ENCODE results near the gene ASIC4. TPM values are rescaled to one million over a fixed set of nuclear protein-coding genes. Genes with fewer than 3 reads are reported as not detected.

ASIC4 gene
- polyA plus RNA-seq, 3 donors, result not detected

DNA sequence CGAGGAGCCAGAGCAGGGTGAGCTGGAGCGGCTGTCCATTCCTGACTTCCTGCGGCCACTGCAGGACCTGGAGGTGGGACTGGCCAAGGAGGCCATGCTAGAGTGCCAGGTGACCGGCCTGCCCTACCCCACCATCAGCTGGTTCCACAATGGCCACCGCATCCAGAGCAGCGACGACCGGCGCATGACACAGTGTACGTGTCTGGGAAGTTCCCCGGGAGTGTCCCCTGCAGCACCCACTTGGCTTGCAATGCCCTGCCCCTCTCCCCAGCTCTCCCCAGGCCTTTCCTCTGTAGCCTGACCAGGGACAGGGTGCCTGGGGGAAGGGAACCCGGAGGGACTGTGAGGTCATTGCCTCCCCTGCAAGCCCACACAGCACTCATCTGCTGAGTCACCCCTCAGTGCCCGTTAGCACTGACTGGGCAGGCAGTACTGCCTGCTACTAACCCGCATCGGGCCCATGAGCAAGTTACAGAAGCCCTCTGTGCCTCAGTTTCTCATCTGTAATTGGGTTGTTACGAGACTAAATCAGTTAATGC is 45.0 kb upstream of the ASIC4 start:
- Mint-ChIP-seq H3K9me3 (peaks cover 0 to 2% (median 0%) of the 10 kb centered on the region in 7 donors), H3K27ac (no peak overlapping the region), H3K27me3 (ENCODE audit: low read depth in 3 of 3) (peaks cover 3 to 6% (median 5%) of the 10 kb centered on the region in 3 donors), H3K4me1 (no peaks in the 10 kb centered on the region), H3K4me3 (no peak overlapping the region), H3K36me3 (no peaks in the 10 kb centered on the region)
- no peaks in the 10 kb centered on the region for H3K9me3 ChIP-seq (replicated peaks in 1 of 2; ENCODE audit: control insufficient read depth in 1 of 2, insufficient read depth in 1 of 2, low read length in 2 of 2)
- no peaks in the 10 kb centered on the region for H4K20me1 ChIP-seq (ENCODE audit: insufficient read depth, low read length)
- H3K4me2 ChIP-seq (replicated peaks; ENCODE audit: extremely low read depth, low read length, poor library complexity, severe bottlenecking), result no peak overlapping the region
- H3K9ac ChIP-seq (ENCODE audit: insufficient read depth, low read length, poor library complexity, severe bottlenecking), result no peak overlapping the region
- H3K4me1 ChIP-seq (ENCODE audit: control insufficient read depth in 1 of 2, insufficient read depth in 2 of 2, low read length in 2 of 2), result no peaks in the 10 kb centered on the region
- TF ChIP-seq, protein P1, sequence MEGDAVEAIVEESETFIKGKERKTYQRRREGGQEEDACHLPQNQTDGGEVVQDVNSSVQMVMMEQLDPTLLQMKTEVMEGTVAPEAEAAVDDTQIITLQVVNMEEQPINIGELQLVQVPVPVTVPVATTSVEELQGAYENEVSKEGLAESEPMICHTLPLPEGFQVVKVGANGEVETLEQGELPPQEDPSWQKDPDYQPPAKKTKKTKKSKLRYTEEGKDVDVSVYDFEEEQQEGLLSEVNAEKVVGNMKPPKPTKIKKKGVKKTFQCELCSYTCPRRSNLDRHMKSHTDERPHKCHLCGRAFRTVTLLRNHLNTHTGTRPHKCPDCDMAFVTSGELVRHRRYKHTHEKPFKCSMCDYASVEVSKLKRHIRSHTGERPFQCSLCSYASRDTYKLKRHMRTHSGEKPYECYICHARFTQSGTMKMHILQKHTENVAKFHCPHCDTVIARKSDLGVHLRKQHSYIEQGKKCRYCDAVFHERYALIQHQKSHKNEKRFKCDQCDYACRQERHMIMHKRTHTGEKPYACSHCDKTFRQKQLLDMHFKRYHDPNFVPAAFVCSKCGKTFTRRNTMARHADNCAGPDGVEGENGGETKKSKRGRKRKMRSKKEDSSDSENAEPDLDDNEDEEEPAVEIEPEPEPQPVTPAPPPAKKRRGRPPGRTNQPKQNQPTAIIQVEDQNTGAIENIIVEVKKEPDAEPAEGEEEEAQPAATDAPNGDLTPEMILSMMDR (IDR thresholded peaks at IDR 0.05), result no peak
- no peak overlapping the region for H2AFZ ChIP-seq (ENCODE audit: insufficient read depth, low read depth, low read length, poor library complexity, severe bottlenecking)
- 91% methylated on average over 13 of the region's 16 CpGs for WGBS (ENCODE audit: insufficient coverage)
- no peaks in the 10 kb centered on the region for H3K79me2 ChIP-seq (ENCODE audit: insufficient read depth, low read length)
- H3K4me3 ChIP-seq (replicated peaks in 1 of 3; ENCODE audit: low read depth in 2 of 3, low read length in 3 of 3), result no peak overlapping the region
- no peak overlapping the region for H3K27ac ChIP-seq (ENCODE audit: low read depth in 1 of 2, low read length in 2 of 2)
- H3K27me3 ChIP-seq (ENCODE audit: control insufficient read depth in 2 of 2, insufficient read depth in 2 of 2, low read length in 2 of 2), result no peaks in the 10 kb centered on the region
- H3K36me3 ChIP-seq (replicated peaks in 1 of 2; ENCODE audit: control insufficient read depth in 1 of 2, insufficient read depth in 2 of 2, low read length in 2 of 2), result no peaks in the 10 kb centered on the region
- intact Hi-C loops (cut with micrococcal nuclease), result no loop called here
- no peak for DNase-seq

DNA sequence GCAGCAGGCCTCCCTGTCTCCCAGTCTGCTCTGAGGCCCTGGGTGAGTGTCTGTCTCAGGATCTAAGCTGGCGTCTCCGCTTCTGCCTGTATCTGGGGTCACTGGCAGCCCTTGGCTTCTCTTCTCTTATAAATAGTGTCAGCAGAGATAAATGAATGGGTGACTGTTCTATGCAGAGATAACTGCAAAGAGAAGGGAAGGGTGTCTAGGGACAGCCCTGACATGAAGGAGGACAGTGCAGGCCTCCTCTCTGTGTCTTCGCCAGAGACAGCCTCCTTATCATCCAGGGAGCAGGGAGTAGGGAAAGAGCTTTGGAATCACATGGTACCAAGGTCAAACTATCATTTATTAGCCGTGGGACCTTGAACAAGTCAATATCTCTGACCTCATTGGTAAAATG is 43.9 kb upstream of the ASIC4 start:
- H3K27me3 Mint-ChIP-seq (ENCODE audit: low read depth in 3 of 3), result peaks cover 5 to 8% (median 6%) of the 10 kb centered on the region in 3 donors
- H3K4me2 ChIP-seq (replicated peaks; ENCODE audit: extremely low read depth, low read length, poor library complexity, severe bottlenecking), result no peak overlapping the region
- H3K27me3 ChIP-seq (ENCODE audit: control insufficient read depth in 2 of 2, insufficient read depth in 2 of 2, low read length in 2 of 2), result no peaks in the 10 kb centered on the region
- peaks cover 0 to 2% (median 0%) of the 10 kb centered on the region in 7 donors for H3K9me3 Mint-ChIP-seq
- no peak overlapping the region for H3K27ac Mint-ChIP-seq
- H4K20me1 ChIP-seq (ENCODE audit: insufficient read depth, low read length), result no peaks in the 10 kb centered on the region
- no peaks in the 10 kb centered on the region for H3K4me1 Mint-ChIP-seq
- H2AFZ ChIP-seq (ENCODE audit: insufficient read depth, low read depth, low read length, poor library complexity, severe bottlenecking), result no peak overlapping the region
- H3K9me3 ChIP-seq (replicated peaks in 1 of 2; ENCODE audit: control insufficient read depth in 1 of 2, insufficient read depth in 1 of 2, low read length in 2 of 2), result no peaks in the 10 kb centered on the region
- H3K4me3 ChIP-seq (replicated peaks in 1 of 3; ENCODE audit: low read depth in 2 of 3, low read length in 3 of 3), result no peak overlapping the region
- H3K9ac ChIP-seq (ENCODE audit: insufficient read depth, low read length, poor library complexity, severe bottlenecking), result no peak overlapping the region
- TF ChIP-seq, protein P1 (IDR thresholded peaks at IDR 0.05), result no peak
- no peak for DNase-seq
- H3K4me1 ChIP-seq (ENCODE audit: control insufficient read depth in 1 of 2, insufficient read depth in 2 of 2, low read length in 2 of 2), result no peaks in the 10 kb centered on the region
- H3K27ac ChIP-seq (ENCODE audit: low read depth in 1 of 2, low read length in 2 of 2), result no peak overlapping the region
- H3K36me3 ChIP-seq (replicated peaks in 1 of 2; ENCODE audit: control insufficient read depth in 1 of 2, insufficient read depth in 2 of 2, low read length in 2 of 2), result no peaks in the 10 kb centered on the region
- WGBS (ENCODE audit: insufficient coverage), result 100% methylated on average over 1 of the region's 4 CpGs
- intact Hi-C loops (cut with micrococcal nuclease), result no loop called here
- H3K79me2 ChIP-seq (ENCODE audit: insufficient read depth, low read length), result no peaks in the 10 kb centered on the region
- H3K36me3 Mint-ChIP-seq, result no peaks in the 10 kb centered on the region
- H3K4me3 Mint-ChIP-seq, result no peak overlapping the region
